ENCODE measurements around the gene BUD13. TPM values are rescaled to one million over a fixed set of nuclear protein-coding genes. Genes with fewer than 3 reads are reported as not detected.

The BUD13 gene
- total RNA-seq, 1 donor from 2014 or later: 21.4 TPM

DNA sequence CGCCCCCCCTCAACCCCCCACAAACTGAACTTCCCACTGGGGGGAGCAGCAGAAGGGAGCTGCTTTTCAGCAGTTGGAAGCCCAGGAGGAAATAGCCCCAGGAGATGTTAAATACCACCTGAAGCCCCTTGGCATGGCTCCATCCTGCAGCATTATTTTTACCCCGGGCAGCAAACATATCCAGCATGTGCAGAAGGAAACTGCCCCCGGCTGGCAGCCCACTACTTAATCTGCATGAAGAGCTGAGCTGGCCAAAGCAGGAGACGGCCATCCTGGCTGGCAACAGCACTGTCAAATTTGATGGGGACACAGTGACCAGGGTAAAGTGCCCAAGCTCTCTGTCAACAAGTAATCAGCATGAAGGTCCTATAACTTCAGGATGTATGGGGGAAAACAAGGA, 32.0 kb downstream of the BUD13 start:
- no peak overlapping the region for H3K4me3 Mint-ChIP-seq
- H3K27me3 Mint-ChIP-seq (ENCODE audit: low read depth): no peaks in the 10 kb centered on the region
- TF ChIP-seq, protein P1, sequence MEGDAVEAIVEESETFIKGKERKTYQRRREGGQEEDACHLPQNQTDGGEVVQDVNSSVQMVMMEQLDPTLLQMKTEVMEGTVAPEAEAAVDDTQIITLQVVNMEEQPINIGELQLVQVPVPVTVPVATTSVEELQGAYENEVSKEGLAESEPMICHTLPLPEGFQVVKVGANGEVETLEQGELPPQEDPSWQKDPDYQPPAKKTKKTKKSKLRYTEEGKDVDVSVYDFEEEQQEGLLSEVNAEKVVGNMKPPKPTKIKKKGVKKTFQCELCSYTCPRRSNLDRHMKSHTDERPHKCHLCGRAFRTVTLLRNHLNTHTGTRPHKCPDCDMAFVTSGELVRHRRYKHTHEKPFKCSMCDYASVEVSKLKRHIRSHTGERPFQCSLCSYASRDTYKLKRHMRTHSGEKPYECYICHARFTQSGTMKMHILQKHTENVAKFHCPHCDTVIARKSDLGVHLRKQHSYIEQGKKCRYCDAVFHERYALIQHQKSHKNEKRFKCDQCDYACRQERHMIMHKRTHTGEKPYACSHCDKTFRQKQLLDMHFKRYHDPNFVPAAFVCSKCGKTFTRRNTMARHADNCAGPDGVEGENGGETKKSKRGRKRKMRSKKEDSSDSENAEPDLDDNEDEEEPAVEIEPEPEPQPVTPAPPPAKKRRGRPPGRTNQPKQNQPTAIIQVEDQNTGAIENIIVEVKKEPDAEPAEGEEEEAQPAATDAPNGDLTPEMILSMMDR (IDR thresholded peaks at IDR 0.05; ENCODE audit: unreplicated experiment): no peak
- H3K36me3 Mint-ChIP-seq: peaks cover 7% of the 10 kb centered on the region
- H3K4me1 Mint-ChIP-seq: peaks cover 12% of the 10 kb centered on the region
- H3K9me3 Mint-ChIP-seq: no peaks in the 10 kb centered on the region
- no peak for DNase-seq (ENCODE audit: low spot score in 2 of 2, unreplicated experiment in 2 of 2)
- no peak overlapping the region for H3K27ac Mint-ChIP-seq

GRCh38 chr11:116738975-116739374, 33.8 kb downstream of the BUD13 start:
- Mint-ChIP-seq H3K36me3 (no peaks in the 10 kb centered on the region), H3K4me1 (peaks cover 12% of the 10 kb centered on the region), H3K4me3 (no peak overlapping the region), H3K9me3 (no peaks in the 10 kb centered on the region), H3K27ac (no peak overlapping the region), H3K27me3 (ENCODE audit: low read depth) (no peaks in the 10 kb centered on the region)
- no peak for DNase-seq (ENCODE audit: low spot score in 2 of 2, unreplicated experiment in 2 of 2)
- TF ChIP-seq, protein P1 (IDR thresholded peaks at IDR 0.05; ENCODE audit: unreplicated experiment): no peak

- no peak overlapping the region for H3K27ac Mint-ChIP-seq
- TF ChIP-seq, protein P1 (IDR thresholded peaks at IDR 0.05; ENCODE audit: unreplicated experiment): no peak
- peaks cover 6% of the 10 kb centered on the region for H3K4me1 Mint-ChIP-seq
- DNase-seq (ENCODE audit: low spot score in 2 of 2, unreplicated experiment in 2 of 2): no peak
- H3K27me3 Mint-ChIP-seq (ENCODE audit: low read depth): peaks cover 2% of the 10 kb centered on the region
- H3K4me3 Mint-ChIP-seq: no peak overlapping the region
- no peaks in the 10 kb centered on the region for H3K9me3 Mint-ChIP-seq
- H3K36me3 Mint-ChIP-seq: no peaks in the 10 kb centered on the region
Measured at GRCh38 chr11:116736763-116737162, 36.0 kb downstream of the BUD13 start.

DNA sequence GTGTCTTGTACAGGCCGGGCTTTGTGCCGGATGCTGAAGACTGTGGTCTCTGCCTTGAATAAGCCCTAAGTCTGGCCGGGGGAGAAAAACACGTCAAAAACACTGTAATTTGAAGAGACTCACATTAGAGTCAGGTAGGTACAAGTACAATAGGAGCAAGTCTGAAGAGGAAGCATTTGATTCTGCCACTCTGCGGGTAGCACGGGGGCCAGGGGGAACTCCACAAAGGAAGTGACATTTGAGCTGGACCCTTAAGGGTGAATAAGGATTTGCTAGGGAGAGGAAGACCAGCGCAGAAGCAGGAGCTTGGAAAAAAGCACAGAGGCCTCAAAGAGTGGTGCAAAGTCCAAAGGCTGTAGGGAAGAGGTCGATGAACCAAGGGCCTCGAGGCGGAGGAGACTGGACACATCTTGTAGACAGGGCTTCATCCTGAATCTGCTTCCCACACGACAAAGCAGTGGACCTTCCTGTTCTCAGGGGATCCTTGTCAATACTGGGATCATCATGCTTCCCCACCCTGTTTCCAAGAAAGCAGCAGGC, 38.7 kb downstream of the BUD13 start:
- Mint-ChIP-seq H3K27me3 (ENCODE audit: low read depth) (peaks cover 18% of the 10 kb centered on the region), H3K4me3 (no peak overlapping the region), H3K27ac (no peak overlapping the region), H3K36me3 (no peaks in the 10 kb centered on the region), H3K4me1 (peaks cover 3% of the 10 kb centered on the region), H3K9me3 (no peaks in the 10 kb centered on the region)
- no peak for DNase-seq (ENCODE audit: low spot score in 2 of 2, unreplicated experiment in 2 of 2)
- TF ChIP-seq, protein P1 (IDR thresholded peaks at IDR 0.05; ENCODE audit: unreplicated experiment): no peak

GRCh38 chr11:116733043-116733755, 39.6 kb downstream of the BUD13 start:
- H3K4me3 Mint-ChIP-seq: no peak overlapping the region
- H3K27ac Mint-ChIP-seq: no peak overlapping the region
- peaks cover 26% of the 10 kb centered on the region for H3K27me3 Mint-ChIP-seq (ENCODE audit: low read depth)
- H3K4me1 Mint-ChIP-seq: peaks cover 3% of the 10 kb centered on the region
- TF ChIP-seq, protein P1 (IDR thresholded peaks at IDR 0.05; ENCODE audit: unreplicated experiment): peak; percentile 32
- H3K36me3 Mint-ChIP-seq: no peaks in the 10 kb centered on the region
- H3K9me3 Mint-ChIP-seq: no peaks in the 10 kb centered on the region
- DNase-seq (ENCODE audit: low spot score in 2 of 2, unreplicated experiment in 2 of 2): no peak
